Mesodermal cell (in vitro differentiated cells): Measurements from ENCODE around the gene MSI2.
A peak's percentile ranks its signal among the peaks of the same experiment; 100 is the strongest.

Experiments
- H3K27ac ChIP-seq: 2 replicates; pipeline ENCODE4 v1.7.0; 2013; ENCODE audit warnings: mild to moderate bottlenecking, low read depth, low read length, moderate library complexity; ENCODE audit not compliant: severe bottlenecking
- H3K36me3 ChIP-seq: 2 replicates; pipeline ENCODE4 v1.7.1; 2013; ENCODE audit warnings: mild to moderate bottlenecking, low read length, moderate library complexity; ENCODE audit not compliant: control insufficient read depth, insufficient read depth
- H3K4me1 ChIP-seq: one replicate; pipeline ENCODE4 v1.7.1; 2013; ENCODE audit warnings: mild to moderate bottlenecking, low read length; ENCODE audit not compliant: insufficient read depth, control insufficient read depth, poor library complexity, severe bottlenecking
- H3K4me3 ChIP-seq: 2 replicates; pipeline ENCODE4 v1.7.0; 2013; ENCODE audit warnings: low read length, control low read depth, mild to moderate bottlenecking; ENCODE audit not compliant: insufficient read depth, poor library complexity, severe bottlenecking; ENCODE audit errors: extremely low read depth
- H3K9me3 ChIP-seq: 2 replicates; pipeline ENCODE4 v1.7.1; 2013; ENCODE audit warnings: mild to moderate bottlenecking, low read length, moderate library complexity; ENCODE audit not compliant: control insufficient read depth
- WGBS, 2 experiments: methylation state at CpG; one replicate each; pipeline ENCODE4 v1.1.5; 2013; ENCODE audit warnings: missing lambda C conversion rate in 2 of 2; ENCODE audit not compliant: insufficient coverage in 2 of 2; 5-methylcytosine and 5-hydroxymethylcytosine counted together

The MSI2 gene

GRCh38 chr17:57568340-57568739 is 312.0 kb downstream of the MSI2 start:
- Histone ChIP-seq H3K4me1 (no peaks in the 10 kb centered on the region), H3K9me3 (no peaks in the 10 kb centered on the region), H3K36me3 (peaks cover 31% of the 10 kb centered on the region), H3K4me3 (no peak overlapping the region), H3K27ac (no peak overlapping the region)
- 86% methylated on average over 1 of the region's 3 CpGs; no CpG with 5 or more reads in 1 of the 2 experiments for WGBS, 2 experiments

DNA sequence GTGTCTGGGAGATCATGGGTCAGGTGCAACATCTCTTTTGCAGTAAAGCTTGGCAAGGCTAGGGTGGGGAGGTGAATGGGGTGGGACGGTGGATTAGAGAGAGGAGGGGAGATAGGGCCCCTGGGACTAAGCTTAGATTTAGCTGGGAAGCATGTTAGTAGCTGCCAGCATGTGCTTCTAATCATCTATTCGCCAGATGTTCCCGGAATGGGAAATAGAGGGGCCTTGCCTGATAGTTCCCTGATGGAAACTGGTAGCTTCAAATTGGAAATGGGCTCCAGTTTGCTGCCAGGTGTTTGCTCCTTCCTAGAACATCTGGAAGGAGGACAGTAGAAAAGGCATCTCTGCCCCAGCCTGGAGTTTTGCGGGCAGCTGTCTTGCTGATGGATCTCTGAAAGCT is 312.7 kb downstream of the MSI2 start:
- WGBS, 2 experiments, result 96 to 97% methylated on average over 3 to 4 of the region's 4 CpGs
- Histone ChIP-seq H3K4me1 (no peaks in the 10 kb centered on the region), H3K27ac (no peak overlapping the region), H3K9me3 (no peaks in the 10 kb centered on the region), H3K4me3 (no peak overlapping the region), H3K36me3 (peaks cover 31% of the 10 kb centered on the region)

DNA sequence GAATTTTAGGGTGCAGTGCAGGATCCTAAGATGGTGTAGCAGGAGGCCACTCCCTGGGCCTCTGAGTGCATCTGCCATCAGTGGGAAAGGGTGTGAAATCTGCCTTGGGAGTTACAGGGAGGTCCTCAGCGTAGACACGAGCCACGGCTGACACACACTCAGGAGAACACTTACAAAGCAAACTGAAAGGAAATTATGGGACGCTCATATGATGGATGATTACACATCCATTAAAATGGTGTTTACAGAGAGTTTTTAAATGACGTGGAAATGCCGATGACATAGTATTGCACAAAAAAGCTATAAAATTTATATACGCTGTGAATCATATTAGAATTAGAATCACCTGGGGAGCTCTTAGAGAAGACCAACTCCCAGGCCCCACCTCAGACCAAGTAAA is 313.5 kb downstream of the MSI2 start:
- no peaks in the 10 kb centered on the region for H3K4me1 ChIP-seq
- no peaks in the 10 kb centered on the region for H3K9me3 ChIP-seq
- 100% methylated on average over 2 to 3 of the region's 7 CpGs for WGBS, 2 experiments
- no peak overlapping the region for H3K4me3 ChIP-seq
- no peak overlapping the region for H3K27ac ChIP-seq
- peaks cover 30% of the 10 kb centered on the region for H3K36me3 ChIP-seq

GRCh38 chr17:57570724-57571344 is 314.5 kb downstream of the MSI2 start:
- peaks cover 20% of the 10 kb centered on the region for H3K36me3 ChIP-seq
- H3K4me1 ChIP-seq, result no peaks in the 10 kb centered on the region
- no peaks in the 10 kb centered on the region for H3K9me3 ChIP-seq
- H3K4me3 ChIP-seq, result no peak overlapping the region
- no peak overlapping the region for H3K27ac ChIP-seq
- WGBS, 2 experiments, result 76% methylated on average over 10 of the region's 10 CpGs

- no peak overlapping the region for H3K27ac ChIP-seq
- H3K36me3 ChIP-seq, result peaks cover 11% of the 10 kb centered on the region
- WGBS, 2 experiments, result 96 to 99% methylated on average over 6 of the region's 6 CpGs
- H3K4me1 ChIP-seq, result peaks cover 6% of the 10 kb centered on the region
- no peak overlapping the region for H3K4me3 ChIP-seq
- H3K9me3 ChIP-seq, result no peaks in the 10 kb centered on the region
These were observed 315.7 kb downstream of the MSI2 start for GRCh38 chr17:57572062-57572461.

DNA sequence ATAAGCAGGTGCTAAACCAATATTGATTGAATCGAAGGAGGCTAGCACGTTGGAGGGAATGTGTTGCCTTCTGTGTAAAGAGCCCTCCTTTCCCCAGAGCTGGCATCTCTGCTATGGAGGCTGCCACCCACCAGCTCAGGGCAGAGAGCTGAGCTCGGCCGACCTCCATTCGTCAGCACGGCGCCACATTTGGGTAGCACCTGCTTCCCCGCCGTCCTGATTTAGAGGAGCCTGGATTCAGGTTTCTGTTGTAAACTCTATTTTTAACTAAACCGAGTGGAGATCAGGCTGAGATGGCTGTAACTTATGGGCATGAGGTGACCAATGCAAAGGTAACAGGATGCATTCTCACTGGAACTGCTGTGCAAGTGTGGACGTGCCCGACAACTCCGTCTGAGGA is 316.3 kb downstream of the MSI2 start:
- Histone ChIP-seq H3K27ac (no peak overlapping the region), H3K36me3 (peaks cover 12% of the 10 kb centered on the region), H3K9me3 (no peaks in the 10 kb centered on the region), H3K4me1 (peaks cover 11% of the 10 kb centered on the region), H3K4me3 (no peak overlapping the region)
- WGBS, 2 experiments, result 94 to 96% methylated on average over 12 of the region's 13 CpGs

- Histone ChIP-seq H3K9me3 (no peaks in the 10 kb centered on the region), H3K36me3 (peaks cover 8% of the 10 kb centered on the region), H3K4me3 (no peak overlapping the region), H3K27ac (no peak overlapping the region), H3K4me1 (peaks cover 19% of the 10 kb centered on the region)
- 96 to 100% methylated on average over 3 to 4 of the region's 4 CpGs for WGBS, 2 experiments
These were observed 317.8 kb downstream of the MSI2 start for GRCh38 chr17:57574040-57574513.

GRCh38 chr17:57576744-57577143 is 320.4 kb downstream of the MSI2 start:
- H3K4me1 ChIP-seq, result peaks cover 19% of the 10 kb centered on the region
- peaks cover 14% of the 10 kb centered on the region for H3K36me3 ChIP-seq
- no peak overlapping the region for H3K4me3 ChIP-seq
- peak overlapping the region; percentile 55 for H3K27ac ChIP-seq
- H3K9me3 ChIP-seq, result no peaks in the 10 kb centered on the region
- 90 to 93% methylated on average over 7 of the region's 8 CpGs for WGBS, 2 experiments

DNA sequence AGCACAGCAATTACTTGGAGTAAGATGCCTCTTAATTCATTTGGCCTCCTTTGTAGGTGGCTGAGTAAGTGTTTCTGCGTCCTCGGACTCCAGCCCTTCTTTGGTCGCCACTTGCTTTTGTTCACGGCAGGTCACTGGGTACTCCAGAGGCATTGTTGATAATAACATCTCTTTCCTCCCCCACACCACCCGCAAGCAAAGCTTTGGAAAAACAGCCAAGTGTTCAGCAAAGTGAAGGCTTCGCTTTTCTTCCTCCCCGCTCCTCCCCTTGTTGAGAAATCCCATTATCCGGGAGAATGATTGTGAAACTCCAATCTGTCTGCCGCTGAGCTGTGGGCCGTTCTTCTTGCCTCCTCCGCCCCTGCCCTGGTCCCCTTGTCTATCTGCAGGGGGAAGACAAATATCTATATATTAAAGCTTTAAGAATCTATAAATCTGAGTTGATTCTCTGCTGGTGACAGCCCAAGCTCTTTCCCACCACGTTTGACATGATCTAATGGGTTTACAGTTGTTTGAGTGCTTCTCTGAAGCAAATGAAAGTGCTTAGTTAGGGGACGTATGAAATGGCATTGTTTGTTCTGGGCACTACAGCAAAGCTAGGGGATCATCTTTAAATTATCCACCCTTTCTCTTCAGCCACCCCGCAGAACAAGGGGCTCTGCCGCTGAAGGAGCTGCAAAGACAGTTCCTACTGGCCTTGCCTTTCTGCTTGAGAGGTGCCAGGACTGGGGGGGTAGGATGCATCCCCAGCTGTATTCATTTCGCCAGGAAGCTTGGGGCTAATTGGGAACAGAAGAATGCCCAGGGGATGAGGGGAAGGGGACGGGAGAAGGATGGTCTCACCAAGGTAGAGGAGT is 321.7 kb downstream of the MSI2 start:
- Histone ChIP-seq H3K9me3 (no peaks in the 10 kb centered on the region), H3K36me3 (peaks cover 18% of the 10 kb centered on the region), H3K4me3 (no peak overlapping the region), H3K27ac (peak overlapping the region; percentile 55), H3K4me1 (peaks cover 19% of the 10 kb centered on the region)
- WGBS, 2 experiments, result 55 to 61% methylated on average over 10 to 13 of the region's 17 CpGs

DNA sequence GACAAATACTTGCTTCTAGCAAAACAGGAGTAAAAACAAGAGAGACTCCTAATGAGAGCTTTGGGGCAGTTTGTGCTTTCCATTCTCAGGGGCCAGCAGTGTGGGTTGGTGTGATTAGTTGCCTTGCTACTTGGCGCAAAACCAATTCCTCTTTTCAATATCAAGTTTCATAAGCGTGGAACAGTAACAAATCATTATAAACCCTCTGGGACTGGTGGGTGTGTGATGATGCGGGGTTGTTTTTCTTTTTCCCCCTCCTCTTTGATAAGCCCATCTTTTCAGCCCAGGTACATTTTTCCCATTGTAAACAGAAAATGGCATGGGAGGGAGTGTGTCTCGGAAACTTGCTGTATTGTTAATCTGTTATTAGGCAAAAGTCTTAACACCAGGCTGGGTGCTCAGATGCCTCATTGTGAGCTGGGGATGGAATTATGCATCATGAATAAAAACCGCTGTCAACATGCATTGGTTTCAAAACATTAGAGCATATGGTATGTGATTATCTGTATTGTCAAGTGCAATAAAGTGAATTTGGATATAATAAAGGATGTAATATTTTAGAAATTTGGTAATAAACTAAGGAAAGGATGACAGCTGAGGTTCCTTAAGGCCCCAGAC is 322.4 kb downstream of the MSI2 start:
- Histone ChIP-seq H3K27ac (no peak overlapping the region), H3K9me3 (no peaks in the 10 kb centered on the region), H3K4me1 (peaks cover 19% of the 10 kb centered on the region), H3K4me3 (no peak overlapping the region), H3K36me3 (peaks cover 18% of the 10 kb centered on the region)
- WGBS, 2 experiments, result 90 to 100% methylated on average over 1 to 2 of the region's 5 CpGs
